HepG2 (cell line): Measurements from ENCODE around the gene DQX1. TPM values are rescaled to one million over a fixed set of nuclear protein-coding genes. Genes with fewer than 3 reads are reported as not detected.

ENCODE experiments used
- CBX1 ChIP-seq: IDR thresholded peaks from one replicate; pipeline ENCODE4 v1.6.1; 2016; ENCODE audit warnings: antibody characterized with exemption, low read depth
- CEBPG ChIP-seq: IDR thresholded peaks from 2 replicates; pipeline ENCODE4 v1.6.1; 2016
- FOXJ3 ChIP-seq: sonication (generic); formaldehyde crosslinking; IDR thresholded peaks from 2 replicates; pipeline ENCODE4 v1.4.0; 2020; ENCODE audit warnings: missing genetic modification reagents, mild to moderate bottlenecking, borderline replicate concordance
- IRF1 ChIP-seq: sonication (generic); formaldehyde crosslinking; IDR thresholded peaks from 2 replicates; pipeline ENCODE4 v1.4.0; 2020; ENCODE audit warnings: low read depth, mild to moderate bottlenecking, missing genetic modification reagents
- KMT2A ChIP-seq: sonication (generic); formaldehyde crosslinking; IDR thresholded peaks from 2 replicates; pipeline ENCODE4 v1.4.0; 2020; ENCODE audit warnings: missing genetic modification reagents
- MAFF ChIP-seq: IDR thresholded peaks from 2 replicates; pipeline ENCODE4 v1.6.1; 2011; ENCODE audit warnings: low read depth, low read length, improper control_type of control experiment
- MAX ChIP-seq: IDR thresholded peaks from 2 replicates; pipeline ENCODE4 v1.6.1; 2012; ENCODE audit warnings: inconsistent platforms
- NFKB2 ChIP-seq: sonication (generic); formaldehyde crosslinking; IDR thresholded peaks from 2 replicates; pipeline ENCODE4 v1.4.0; 2020; ENCODE audit warnings: missing genetic modification reagents, borderline replicate concordance
- RFX5 ChIP-seq: IDR thresholded peaks from 2 replicates; pipeline ENCODE4 v1.6.1; 2011; ENCODE audit warnings: low read depth, low read length, improper control_type of control experiment
- SIX1 ChIP-seq: sonication (generic); formaldehyde crosslinking; IDR thresholded peaks from 2 replicates; pipeline ENCODE4 v1.4.0; 2020; ENCODE audit warnings: missing genetic modification reagents, borderline replicate concordance
- SP5 ChIP-seq: IDR thresholded peaks from 2 replicates; pipeline ENCODE4 v1.6.1; 2016; ENCODE audit warnings: low read depth, borderline replicate concordance
- SRSF1 ChIP-seq: fragments of 200-400 bp; formaldehyde crosslinking; optimal IDR thresholded peaks from 2 replicates; pipeline ENCODE3; 2017; ENCODE audit warnings: mild to moderate bottlenecking, low read depth, low read length, moderate library complexity
- THRA ChIP-seq: sonication (generic); formaldehyde crosslinking; IDR thresholded peaks from 2 replicates; pipeline ENCODE4 v1.4.0; 2020; ENCODE audit warnings: missing genetic modification reagents, borderline replicate concordance
- ZBTB2 ChIP-seq: sonication (generic); formaldehyde crosslinking; IDR thresholded peaks from 2 replicates; pipeline ENCODE4 v1.8.0; 2022; ENCODE audit warnings: low read depth, missing genetic modification reagents
- ZNF205 ChIP-seq: IDR thresholded peaks from 2 replicates; pipeline ENCODE4 v1.6.1; 2018; ENCODE audit warnings: missing biosample characterization, missing genetic modification reagents
- ZNF253 ChIP-seq: sonication (generic); formaldehyde crosslinking; IDR thresholded peaks from 2 replicates; pipeline ENCODE4 v1.8.0; 2022; ENCODE audit warnings: mild to moderate bottlenecking, missing genetic modification reagents, borderline replicate concordance
- ZNF264 ChIP-seq: sonication (generic); formaldehyde crosslinking; IDR thresholded peaks from 2 replicates; pipeline ENCODE4 v1.4.0; 2020; ENCODE audit warnings: missing genetic modification reagents
- ZNF383 ChIP-seq: sonication (generic); formaldehyde crosslinking; IDR thresholded peaks from 2 replicates; pipeline ENCODE4 v1.4.0; 2020; ENCODE audit warnings: missing genetic modification reagents, mild to moderate bottlenecking, borderline replicate concordance
- ZNF567 ChIP-seq: sonication (generic); formaldehyde crosslinking; IDR thresholded peaks from 2 replicates; pipeline ENCODE4 v1.8.1; 2023; ENCODE audit warnings: mild to moderate bottlenecking, missing genetic modification reagents, borderline replicate concordance
- ZNF674 ChIP-seq: sonication (generic); formaldehyde crosslinking; IDR thresholded peaks from 2 replicates; pipeline ENCODE4 v1.5.0; 2020; ENCODE audit warnings: low read depth, mild to moderate bottlenecking, missing genetic modification reagents
- ZSCAN12 ChIP-seq: sonication (generic); formaldehyde crosslinking; IDR thresholded peaks from 2 replicates; pipeline ENCODE4 v1.9.0; 2021; ENCODE audit warnings: mild to moderate bottlenecking, missing genetic modification reagents
- polyA plus RNA-seq, 8 experiments: library from polyadenylated mRNA; depleted of rRNA in 3 of 8; stranded (reverse) in 7 of 8; unstranded in 1 of 8; fragments of >200 nt; fragmentation: Illumina TruSeq in 4 of 8; extraction: Trizol in 4 of 8; gene quantifications; 2 replicates each; pipeline versions ENCODE4 v1.2.1 to v1.2.3, GENCODE V29; 2011 to 2016; ENCODE audit warnings: low read depth in 4 of 8, missing spikeins in 1 of 8, mixed read lengths in 1 of 8; ENCODE audit not compliant: insufficient read depth in 1 of 8
- total RNA-seq, 5 experiments: library from RNA; depleted of rRNA; stranded (reverse); fragments of >200 nt; fragmentation: Illumina TruSeq; extraction: Trizol; gene quantifications; 2 replicates each; pipeline ENCODE4 v1.2.3, GENCODE V29; 2016; ENCODE audit warnings: low read depth in 1 of 5
- TF ChIP-seq, protein P1 (sequence below): sonication (generic); formaldehyde crosslinking; IDR thresholded peaks from 2 replicates; pipeline ENCODE4 v1.8.1; 2023; ENCODE audit warnings: missing genetic modification reagents, inconsistent platforms, borderline replicate concordance
- TF ChIP-seq, protein P2 (sequence below): sonication (generic); formaldehyde crosslinking; IDR thresholded peaks from 2 replicates; pipeline ENCODE4 v1.4.0; 2020; ENCODE audit warnings: missing genetic modification reagents

DQX1 gene
- total and polyA plus RNA-seq, 2 of the 13 experiments (the other 11 are each of a cell fraction or from before 2014, with no cell fraction given) = 27.6 to 89.8 TPM

- TF ChIP-seq, protein P1, sequence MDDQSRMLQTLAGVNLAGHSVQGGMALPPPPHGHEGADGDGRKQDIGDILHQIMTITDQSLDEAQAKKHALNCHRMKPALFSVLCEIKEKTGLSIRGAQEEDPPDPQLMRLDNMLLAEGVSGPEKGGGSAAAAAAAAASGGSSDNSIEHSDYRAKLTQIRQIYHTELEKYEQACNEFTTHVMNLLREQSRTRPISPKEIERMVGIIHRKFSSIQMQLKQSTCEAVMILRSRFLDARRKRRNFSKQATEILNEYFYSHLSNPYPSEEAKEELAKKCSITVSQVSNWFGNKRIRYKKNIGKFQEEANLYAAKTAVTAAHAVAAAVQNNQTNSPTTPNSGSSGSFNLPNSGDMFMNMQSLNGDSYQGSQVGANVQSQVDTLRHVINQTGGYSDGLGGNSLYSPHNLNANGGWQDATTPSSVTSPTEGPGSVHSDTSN (CRISPR knock-in tag) = no peak
- peak; percentile 64 for TF ChIP-seq MAX
- peak; percentile 53 for TF ChIP-seq SRSF1
- peak; percentile 80 for TF ChIP-seq KMT2A (CRISPR knock-in tag)
- TF ChIP-seq ZNF567 = no peak
- TF ChIP-seq ZNF264 = peak; percentile 84
- TF ChIP-seq CBX1 = peak; percentile 16
- 0 out of 2 replicates have a peak, but pooled peaks have one; percentile 71 for TF ChIP-seq ZSCAN12
- TF ChIP-seq SP5 (CRISPR knock-in tag) = peak; percentile 83
- peak; percentile 48; the same call in 1 of the 2 replicates for TF ChIP-seq THRA (CRISPR knock-in tag)
- TF ChIP-seq ZNF674 (CRISPR knock-in tag) = no peak
- TF ChIP-seq ZBTB2 = peak; percentile 43; the same call in 1 of the 2 replicates
- 0 out of 2 replicates have a peak, but pooled peaks have one; percentile 16 for TF ChIP-seq CEBPG
- TF ChIP-seq RFX5 = peak; percentile 46; the same call in 1 of the 2 replicates
- TF ChIP-seq FOXJ3 (CRISPR knock-in tag) = peak; percentile 61; the same call in 1 of the 2 replicates
- TF ChIP-seq MAFF = no peak
- TF ChIP-seq NFKB2 (CRISPR knock-in tag) = peak; percentile 91; the same call in 1 of the 2 replicates
- peak; percentile 35; the same call in 1 of the 2 replicates for TF ChIP-seq IRF1 (CRISPR knock-in tag)
- TF ChIP-seq, protein P2, sequence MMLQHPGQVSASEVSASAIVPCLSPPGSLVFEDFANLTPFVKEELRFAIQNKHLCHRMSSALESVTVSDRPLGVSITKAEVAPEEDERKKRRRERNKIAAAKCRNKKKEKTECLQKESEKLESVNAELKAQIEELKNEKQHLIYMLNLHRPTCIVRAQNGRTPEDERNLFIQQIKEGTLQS (CRISPR knock-in tag) = 0 out of 2 replicates have a peak, but pooled peaks have one; percentile 13
- no peak for TF ChIP-seq ZNF383 (CRISPR knock-in tag)
- no peak; the same call in 1 of the 2 replicates for TF ChIP-seq ZNF205 (CRISPR knock-in tag)
- TF ChIP-seq SIX1 (CRISPR knock-in tag) = peak; percentile 62; the same call in 1 of the 2 replicates
- no peak for TF ChIP-seq ZNF253 (CRISPR knock-in tag)
These were observed 3.6 kb upstream of the DQX1 start, which contains the start of the genes AUP1 and HTRA2 (continued) for GRCh38 chr2:74529357-74530238.
